ENCODE data around the gene TMEM143.

Gene TMEM143

GRCh38 chr19:48348045-48348444 is 15.7 kb downstream of the TMEM143 start:
- H3K4me1 ChIP-seq, result peaks cover 8% of the 10 kb centered on the region
- no peak overlapping the region for H3K4me3 ChIP-seq (ENCODE audit: low read depth, low read length)
- peak overlapping the region; percentile 55 for H3K27ac ChIP-seq
- H3K9me3 ChIP-seq (ENCODE audit: control insufficient read depth, low read length), result no peaks in the 10 kb centered on the region
- peak overlapping the region; percentile 77 for H2AFZ ChIP-seq
- TF ChIP-seq, protein P1, sequence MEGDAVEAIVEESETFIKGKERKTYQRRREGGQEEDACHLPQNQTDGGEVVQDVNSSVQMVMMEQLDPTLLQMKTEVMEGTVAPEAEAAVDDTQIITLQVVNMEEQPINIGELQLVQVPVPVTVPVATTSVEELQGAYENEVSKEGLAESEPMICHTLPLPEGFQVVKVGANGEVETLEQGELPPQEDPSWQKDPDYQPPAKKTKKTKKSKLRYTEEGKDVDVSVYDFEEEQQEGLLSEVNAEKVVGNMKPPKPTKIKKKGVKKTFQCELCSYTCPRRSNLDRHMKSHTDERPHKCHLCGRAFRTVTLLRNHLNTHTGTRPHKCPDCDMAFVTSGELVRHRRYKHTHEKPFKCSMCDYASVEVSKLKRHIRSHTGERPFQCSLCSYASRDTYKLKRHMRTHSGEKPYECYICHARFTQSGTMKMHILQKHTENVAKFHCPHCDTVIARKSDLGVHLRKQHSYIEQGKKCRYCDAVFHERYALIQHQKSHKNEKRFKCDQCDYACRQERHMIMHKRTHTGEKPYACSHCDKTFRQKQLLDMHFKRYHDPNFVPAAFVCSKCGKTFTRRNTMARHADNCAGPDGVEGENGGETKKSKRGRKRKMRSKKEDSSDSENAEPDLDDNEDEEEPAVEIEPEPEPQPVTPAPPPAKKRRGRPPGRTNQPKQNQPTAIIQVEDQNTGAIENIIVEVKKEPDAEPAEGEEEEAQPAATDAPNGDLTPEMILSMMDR (IDR thresholded peaks at IDR 0.05), result no peak
- peaks cover 4% of the 10 kb centered on the region for H3K79me2 ChIP-seq
- no peak overlapping the region for H3K4me2 ChIP-seq (ENCODE audit: low read length)
- no peaks in the 10 kb centered on the region for H3K36me3 ChIP-seq (ENCODE audit: control insufficient read depth, insufficient read depth, low read length)
- no peaks in the 10 kb centered on the region for H3K27me3 ChIP-seq (ENCODE audit: control insufficient read depth, insufficient read depth, low read length)
- no peak overlapping the region for H3K9ac ChIP-seq

GRCh38 chr19:48346191-48346590 is 17.5 kb downstream of the TMEM143 start:
- TF ChIP-seq, protein P1 (IDR thresholded peaks at IDR 0.05), result no peak
- H3K36me3 ChIP-seq (ENCODE audit: control insufficient read depth, insufficient read depth, low read length), result no peaks in the 10 kb centered on the region
- H3K9ac ChIP-seq, result no peak overlapping the region
- H3K4me1 ChIP-seq, result peaks cover 8% of the 10 kb centered on the region
- no peak overlapping the region for H3K27ac ChIP-seq
- no peaks in the 10 kb centered on the region for H3K27me3 ChIP-seq (ENCODE audit: control insufficient read depth, insufficient read depth, low read length)
- H3K4me3 ChIP-seq (ENCODE audit: low read depth, low read length), result no peak overlapping the region
- H2AFZ ChIP-seq, result no peak overlapping the region
- no peaks in the 10 kb centered on the region for H3K79me2 ChIP-seq
- no peak overlapping the region for H3K4me2 ChIP-seq (ENCODE audit: low read length)
- no peaks in the 10 kb centered on the region for H3K9me3 ChIP-seq (ENCODE audit: control insufficient read depth, low read length)

- Histone ChIP-seq H3K79me2 (no peaks in the 10 kb centered on the region), H3K4me2 (ENCODE audit: low read length) (no peak overlapping the region), H3K9me3 (ENCODE audit: control insufficient read depth, low read length) (no peaks in the 10 kb centered on the region), H3K36me3 (ENCODE audit: control insufficient read depth, insufficient read depth, low read length) (no peaks in the 10 kb centered on the region), H3K4me3 (ENCODE audit: low read depth, low read length) (no peak overlapping the region), H3K4me1 (peaks cover 8% of the 10 kb centered on the region), H2AFZ (no peak overlapping the region), H3K27ac (no peak overlapping the region), H3K9ac (no peak overlapping the region), H3K27me3 (ENCODE audit: control insufficient read depth, insufficient read depth, low read length) (no peaks in the 10 kb centered on the region)
- TF ChIP-seq, protein P1 (IDR thresholded peaks at IDR 0.05), result no peak
Observed at GRCh38 chr19:48344892-48345291, 18.8 kb downstream of the TMEM143 start.

DNA sequence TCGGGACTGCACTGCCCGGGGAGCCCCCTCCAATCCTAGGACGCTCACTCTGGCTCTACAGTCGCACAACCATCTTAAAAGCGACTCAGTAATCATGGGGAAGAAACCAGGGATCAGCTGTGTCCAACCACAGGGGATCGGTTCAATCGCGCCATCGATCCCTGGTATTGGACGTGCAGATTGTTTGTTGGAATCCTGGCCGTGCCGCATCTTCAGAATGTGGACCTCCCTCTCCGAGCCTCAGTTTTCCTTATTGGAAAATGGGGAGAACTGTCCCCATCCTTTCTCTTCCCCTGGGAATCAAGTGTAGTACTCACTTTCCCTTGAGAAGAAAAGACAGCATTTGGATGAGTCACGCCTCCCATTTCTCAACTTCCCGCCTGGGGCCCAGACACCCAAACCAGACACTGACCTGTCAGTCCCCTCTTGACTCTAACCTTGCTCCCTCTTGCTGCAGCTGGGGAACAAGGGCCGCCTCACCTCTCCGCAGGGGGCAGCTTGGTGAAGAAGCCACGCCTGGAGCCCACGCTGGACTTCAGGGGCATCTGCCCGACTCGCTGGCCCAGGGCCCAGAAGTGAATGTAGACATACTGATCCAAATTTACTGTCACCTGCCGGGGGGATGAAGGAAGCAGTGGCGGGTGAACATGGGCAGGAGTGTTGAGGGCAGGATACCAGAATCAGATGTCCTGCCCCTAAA is 20.7 kb downstream of the TMEM143 start:
- peaks cover 3% of the 10 kb centered on the region for H3K4me1 ChIP-seq
- H2AFZ ChIP-seq, result no peak overlapping the region
- no peak overlapping the region for H3K4me3 ChIP-seq (ENCODE audit: low read depth, low read length)
- no peaks in the 10 kb centered on the region for H3K9me3 ChIP-seq (ENCODE audit: control insufficient read depth, low read length)
- TF ChIP-seq, protein P1 (IDR thresholded peaks at IDR 0.05), result no peak
- H3K36me3 ChIP-seq (ENCODE audit: control insufficient read depth, insufficient read depth, low read length), result no peaks in the 10 kb centered on the region
- H3K79me2 ChIP-seq, result no peaks in the 10 kb centered on the region
- H3K4me2 ChIP-seq (ENCODE audit: low read length), result no peak overlapping the region
- H3K27me3 ChIP-seq (ENCODE audit: control insufficient read depth, insufficient read depth, low read length), result no peaks in the 10 kb centered on the region
- H3K9ac ChIP-seq, result no peak overlapping the region
- H3K27ac ChIP-seq, result no peak overlapping the region

GRCh38 chr19:48342414-48342738 is 21.4 kb downstream of the TMEM143 start:
- no peaks in the 10 kb centered on the region for H3K36me3 ChIP-seq (ENCODE audit: control insufficient read depth, insufficient read depth, low read length)
- no peak overlapping the region for H2AFZ ChIP-seq
- no peaks in the 10 kb centered on the region for H3K9me3 ChIP-seq (ENCODE audit: control insufficient read depth, low read length)
- H3K4me2 ChIP-seq (ENCODE audit: low read length), result no peak overlapping the region
- no peak overlapping the region for H3K4me3 ChIP-seq (ENCODE audit: low read depth, low read length)
- H3K4me1 ChIP-seq, result no peaks in the 10 kb centered on the region
- H3K27ac ChIP-seq, result no peak overlapping the region
- TF ChIP-seq, protein P1 (IDR thresholded peaks at IDR 0.05), result no peak
- no peak overlapping the region for H3K9ac ChIP-seq
- no peaks in the 10 kb centered on the region for H3K27me3 ChIP-seq (ENCODE audit: control insufficient read depth, insufficient read depth, low read length)
- H3K79me2 ChIP-seq, result no peaks in the 10 kb centered on the region
